ENCODE measurements around the gene SRRD. TPM values are rescaled to one million over a fixed set of nuclear protein-coding genes. Genes with fewer than 3 reads are reported as not detected.

SRRD gene
- total and polyA plus RNA-seq, 2 donors: 18.3 to 18.5 TPM

GRCh38 chr22:26442086-26442756 lies 41.5 kb upstream of the SRRD start:
- Histone ChIP-seq H3K4me3 (ENCODE audit: low read length in 2 of 2) (no peak overlapping the region), H3K36me3 (ENCODE audit: control insufficient read depth in 2 of 2, insufficient read depth in 2 of 2, low read length in 1 of 2) (no peaks in the 10 kb centered on the region), H3K4me1 (ENCODE audit: control insufficient read depth in 2 of 2, insufficient read depth in 2 of 2, low read length in 2 of 2) (no peaks in the 10 kb centered on the region), H3K27ac (ENCODE audit: low read depth in 1 of 2, low read length in 1 of 2) (no peak overlapping the region), H3K27me3 (ENCODE audit: control insufficient read depth in 2 of 2, insufficient read depth in 1 of 2, low read length in 1 of 2) (no peaks in the 10 kb centered on the region), H3K9me3 (ENCODE audit: control insufficient read depth in 2 of 2, insufficient read depth in 1 of 2, low read length in 1 of 2) (no peaks in the 10 kb centered on the region)
- WGBS: 66% methylated on average over 4 of the region's 4 CpGs
- DNase-seq (ENCODE audit: low read depth in 6 of 9, low spot score in 9 of 9): no peak

GRCh38 chr22:26443901-26444690 lies 39.6 kb upstream of the SRRD start:
- H3K36me3 ChIP-seq (ENCODE audit: control insufficient read depth in 2 of 2, insufficient read depth in 2 of 2, low read length in 1 of 2): no peaks in the 10 kb centered on the region
- no peaks in the 10 kb centered on the region for H3K4me1 ChIP-seq (ENCODE audit: control insufficient read depth in 2 of 2, insufficient read depth in 2 of 2, low read length in 2 of 2)
- no peak overlapping the region for H3K4me3 ChIP-seq (ENCODE audit: low read length in 2 of 2)
- DNase-seq (ENCODE audit: low read depth in 6 of 9, low spot score in 9 of 9): no peak
- no peak overlapping the region for H3K27ac ChIP-seq (ENCODE audit: low read depth in 1 of 2, low read length in 1 of 2)
- H3K9me3 ChIP-seq (ENCODE audit: control insufficient read depth in 2 of 2, insufficient read depth in 1 of 2, low read length in 1 of 2): no peaks in the 10 kb centered on the region
- no peaks in the 10 kb centered on the region for H3K27me3 ChIP-seq (ENCODE audit: control insufficient read depth in 2 of 2, insufficient read depth in 1 of 2, low read length in 1 of 2)
- 97% methylated on average over 16 of the region's 16 CpGs for whole genome bisulfite sequencing

GRCh38 chr22:26444777-26445176 lies 38.9 kb upstream of the SRRD start:
- Histone ChIP-seq H3K9me3 (ENCODE audit: control insufficient read depth in 2 of 2, insufficient read depth in 1 of 2, low read length in 1 of 2) (no peaks in the 10 kb centered on the region), H3K27ac (ENCODE audit: low read depth in 1 of 2, low read length in 1 of 2) (no peak overlapping the region), H3K4me3 (ENCODE audit: low read length in 2 of 2) (no peak overlapping the region), H3K36me3 (ENCODE audit: control insufficient read depth in 2 of 2, insufficient read depth in 2 of 2, low read length in 1 of 2) (peaks cover 0 to 4% of the 10 kb centered on the region in 2 donors), H3K27me3 (ENCODE audit: control insufficient read depth in 2 of 2, insufficient read depth in 1 of 2, low read length in 1 of 2) (no peaks in the 10 kb centered on the region), H3K4me1 (ENCODE audit: control insufficient read depth in 2 of 2, insufficient read depth in 2 of 2, low read length in 2 of 2) (no peaks in the 10 kb centered on the region)
- WGBS: 90% methylated on average over 8 of the region's 8 CpGs
- no peak for DNase-seq (ENCODE audit: low read depth in 6 of 9, low spot score in 9 of 9)

GRCh38 chr22:26445577-26446275 lies 38.0 kb upstream of the SRRD start:
- no peaks in the 10 kb centered on the region for H3K4me1 ChIP-seq (ENCODE audit: control insufficient read depth in 2 of 2, insufficient read depth in 2 of 2, low read length in 2 of 2)
- no peaks in the 10 kb centered on the region for H3K9me3 ChIP-seq (ENCODE audit: control insufficient read depth in 2 of 2, insufficient read depth in 1 of 2, low read length in 1 of 2)
- H3K4me3 ChIP-seq (ENCODE audit: low read length in 2 of 2): no peak overlapping the region
- H3K27ac ChIP-seq (ENCODE audit: low read depth in 1 of 2, low read length in 1 of 2): no peak overlapping the region
- 93% methylated on average over 15 of the region's 15 CpGs for WGBS
- DNase-seq (ENCODE audit: low read depth in 6 of 9, low spot score in 9 of 9): no peak
- no peaks in the 10 kb centered on the region for H3K27me3 ChIP-seq (ENCODE audit: control insufficient read depth in 2 of 2, insufficient read depth in 1 of 2, low read length in 1 of 2)
- peaks cover 2 to 14% of the 10 kb centered on the region in 2 donors for H3K36me3 ChIP-seq (ENCODE audit: control insufficient read depth in 2 of 2, insufficient read depth in 2 of 2, low read length in 1 of 2)

GRCh38 chr22:26446808-26447515 lies 36.7 kb upstream of the SRRD start:
- 93% methylated on average over 17 of the region's 17 CpGs for WGBS
- DNase-seq (ENCODE audit: low read depth in 6 of 9, low spot score in 9 of 9): no peak

GRCh38 chr22:26447584-26448329 lies 35.9 kb upstream of the SRRD start:
- Histone ChIP-seq H3K27ac (ENCODE audit: low read depth in 1 of 2, low read length in 1 of 2) (no peak overlapping the region), H3K36me3 (ENCODE audit: control insufficient read depth in 2 of 2, insufficient read depth in 2 of 2, low read length in 1 of 2) (peaks cover 21 to 31% of the 10 kb centered on the region in 2 donors), H3K4me3 (ENCODE audit: low read length in 2 of 2) (no peak overlapping the region), H3K9me3 (ENCODE audit: control insufficient read depth in 2 of 2, insufficient read depth in 1 of 2, low read length in 1 of 2) (no peaks in the 10 kb centered on the region), H3K27me3 (ENCODE audit: control insufficient read depth in 2 of 2, insufficient read depth in 1 of 2, low read length in 1 of 2) (no peaks in the 10 kb centered on the region), H3K4me1 (ENCODE audit: control insufficient read depth in 2 of 2, insufficient read depth in 2 of 2, low read length in 2 of 2) (no peaks in the 10 kb centered on the region)
- 90% methylated on average over 15 of the region's 15 CpGs for WGBS
- no peak for DNase-seq (ENCODE audit: low read depth in 6 of 9, low spot score in 9 of 9)

More at GRCh38 chr22:26446808-26447515, 36.7 kb upstream of the SRRD start:
- H3K9me3 ChIP-seq (ENCODE audit: control insufficient read depth in 2 of 2, insufficient read depth in 1 of 2, low read length in 1 of 2): no peaks in the 10 kb centered on the region
- H3K36me3 ChIP-seq (ENCODE audit: control insufficient read depth in 2 of 2, insufficient read depth in 2 of 2, low read length in 1 of 2): peaks cover 14 to 25% of the 10 kb centered on the region in 2 donors
- no peaks in the 10 kb centered on the region for H3K27me3 ChIP-seq (ENCODE audit: control insufficient read depth in 2 of 2, insufficient read depth in 1 of 2, low read length in 1 of 2)
- H3K4me3 ChIP-seq (ENCODE audit: low read length in 2 of 2): no peak overlapping the region
- H3K4me1 ChIP-seq (ENCODE audit: control insufficient read depth in 2 of 2, insufficient read depth in 2 of 2, low read length in 2 of 2): no peaks in the 10 kb centered on the region
- H3K27ac ChIP-seq (ENCODE audit: low read depth in 1 of 2, low read length in 1 of 2): no peak overlapping the region

- WGBS: 96% methylated on average over 5 of the region's 5 CpGs
- no peak overlapping the region for H3K4me3 ChIP-seq (ENCODE audit: low read length in 2 of 2)
- H3K4me1 ChIP-seq (ENCODE audit: control insufficient read depth in 2 of 2, insufficient read depth in 2 of 2, low read length in 2 of 2): no peaks in the 10 kb centered on the region
- H3K27me3 ChIP-seq (ENCODE audit: control insufficient read depth in 2 of 2, insufficient read depth in 1 of 2, low read length in 1 of 2): no peaks in the 10 kb centered on the region
- no peak for DNase-seq (ENCODE audit: low read depth in 6 of 9, low spot score in 9 of 9)
- H3K36me3 ChIP-seq (ENCODE audit: control insufficient read depth in 2 of 2, insufficient read depth in 2 of 2, low read length in 1 of 2): peaks cover 27 to 37% of the 10 kb centered on the region in 2 donors
- H3K27ac ChIP-seq (ENCODE audit: low read depth in 1 of 2, low read length in 1 of 2): no peak overlapping the region
- H3K9me3 ChIP-seq (ENCODE audit: control insufficient read depth in 2 of 2, insufficient read depth in 1 of 2, low read length in 1 of 2): no peaks in the 10 kb centered on the region
These were observed 35.3 kb upstream of the SRRD start for GRCh38 chr22:26448334-26448733.

- Histone ChIP-seq H3K36me3 (ENCODE audit: control insufficient read depth in 2 of 2, insufficient read depth in 2 of 2, low read length in 1 of 2) (peaks cover 33 to 43% of the 10 kb centered on the region in 2 donors), H3K9me3 (ENCODE audit: control insufficient read depth in 2 of 2, insufficient read depth in 1 of 2, low read length in 1 of 2) (no peaks in the 10 kb centered on the region), H3K4me3 (ENCODE audit: low read length in 2 of 2) (no peak overlapping the region), H3K4me1 (ENCODE audit: control insufficient read depth in 2 of 2, insufficient read depth in 2 of 2, low read length in 2 of 2) (no peaks in the 10 kb centered on the region), H3K27ac (ENCODE audit: low read depth in 1 of 2, low read length in 1 of 2) (no peak overlapping the region), H3K27me3 (ENCODE audit: control insufficient read depth in 2 of 2, insufficient read depth in 1 of 2, low read length in 1 of 2) (no peaks in the 10 kb centered on the region)
- DNase-seq (ENCODE audit: low read depth in 6 of 9, low spot score in 9 of 9): no peak
- 93% methylated on average over 6 of the region's 6 CpGs for WGBS
These were observed 34.7 kb upstream of the SRRD start for GRCh38 chr22:26448941-26449340.
